Measurements from ENCODE around the gene PIK3AP1.

DNA sequence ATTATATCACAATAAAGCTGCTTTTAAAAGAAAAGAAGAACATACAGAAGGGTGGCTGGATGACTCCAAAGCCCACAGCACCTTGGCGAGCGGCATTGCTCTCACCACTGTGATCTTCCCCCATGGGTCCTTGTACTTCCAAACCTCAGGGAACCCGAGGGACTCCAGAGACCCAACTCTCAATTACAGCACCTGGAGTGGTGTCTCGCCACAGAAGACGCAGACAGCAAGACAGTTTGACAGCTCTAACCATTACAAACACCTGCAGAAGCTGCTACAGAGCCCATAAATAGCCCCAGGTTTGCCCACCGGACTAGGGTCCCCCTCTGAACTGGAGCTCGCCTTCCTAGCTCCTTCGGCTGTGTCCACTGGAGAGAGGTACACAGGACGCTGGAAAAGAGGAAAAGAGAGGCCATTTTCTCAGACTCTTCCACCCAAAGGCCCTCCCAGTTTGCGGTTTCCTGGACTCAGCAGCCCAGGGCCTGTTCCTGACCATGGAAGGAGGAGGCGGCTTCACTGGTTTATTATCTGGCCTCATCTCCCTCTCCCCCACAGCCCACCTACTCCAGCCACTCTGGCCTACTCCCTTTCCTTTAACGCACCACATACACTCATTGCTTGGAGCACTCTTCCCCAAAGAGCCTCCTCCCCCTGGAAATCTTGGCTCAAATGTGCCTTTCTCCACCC lies 1.9 kb downstream of the PIK3AP1 start:
- TF ChIP-seq, protein P1, sequence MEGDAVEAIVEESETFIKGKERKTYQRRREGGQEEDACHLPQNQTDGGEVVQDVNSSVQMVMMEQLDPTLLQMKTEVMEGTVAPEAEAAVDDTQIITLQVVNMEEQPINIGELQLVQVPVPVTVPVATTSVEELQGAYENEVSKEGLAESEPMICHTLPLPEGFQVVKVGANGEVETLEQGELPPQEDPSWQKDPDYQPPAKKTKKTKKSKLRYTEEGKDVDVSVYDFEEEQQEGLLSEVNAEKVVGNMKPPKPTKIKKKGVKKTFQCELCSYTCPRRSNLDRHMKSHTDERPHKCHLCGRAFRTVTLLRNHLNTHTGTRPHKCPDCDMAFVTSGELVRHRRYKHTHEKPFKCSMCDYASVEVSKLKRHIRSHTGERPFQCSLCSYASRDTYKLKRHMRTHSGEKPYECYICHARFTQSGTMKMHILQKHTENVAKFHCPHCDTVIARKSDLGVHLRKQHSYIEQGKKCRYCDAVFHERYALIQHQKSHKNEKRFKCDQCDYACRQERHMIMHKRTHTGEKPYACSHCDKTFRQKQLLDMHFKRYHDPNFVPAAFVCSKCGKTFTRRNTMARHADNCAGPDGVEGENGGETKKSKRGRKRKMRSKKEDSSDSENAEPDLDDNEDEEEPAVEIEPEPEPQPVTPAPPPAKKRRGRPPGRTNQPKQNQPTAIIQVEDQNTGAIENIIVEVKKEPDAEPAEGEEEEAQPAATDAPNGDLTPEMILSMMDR (IDR thresholded peaks at IDR 0.05; ENCODE audit: insufficient read depth, low read depth, low read length), result no peak
- no peak for TF ChIP-seq EZH2 (IDR thresholded peaks at IDR 0.05; ENCODE audit: insufficient read depth, low read length)

Measured in astrocyte (in vitro differentiated cells and primary cell).